ENCODE data around the gene PFDN2.
"Not testable (repeated sequence)": the region's sequence is repeated elsewhere in the genome, so short reads cannot be mapped to it uniquely, and the experiment has no call there.

Gene PFDN2

GRCh38 chr1:161079436-161080110 is 38.3 kb downstream of the PFDN2 start:
- DNase-seq, result no peak

GRCh38 chr1:161077426-161077825 is 40.4 kb downstream of the PFDN2 start:
- no peak for DNase-seq

- no peak for DNase-seq
These were observed 41.4 kb downstream of the PFDN2 start for GRCh38 chr1:161076410-161076809.

GRCh38 chr1:161074676-161075368 is 43.0 kb downstream of the PFDN2 start:
- no peak for DNase-seq

- DNase-seq, result no peak
These were observed 44.2 kb downstream of the PFDN2 start for GRCh38 chr1:161073474-161074121.

- DNase-seq, result no peak
These were observed 44.9 kb downstream of the PFDN2 start for GRCh38 chr1:161072751-161073449.

GRCh38 chr1:161071886-161072371 is 45.9 kb downstream of the PFDN2 start:
- DNase-seq, result no peak

- no peak for DNase-seq
These were observed 47.1 kb downstream of the PFDN2 start for GRCh38 chr1:161070761-161071160.

- DNase-seq, result no peak
These were observed 48.0 kb downstream of the PFDN2 start, which contains the start of gene ARHGAP30 for GRCh38 chr1:161069731-161070270. TSS of gene ARHGAP30 (minus strand) at chr1:161069891. CDS start at chr1:161069624, 267 bp downstream.

GRCh38 chr1:161069241-161069640 is 48.6 kb downstream of the PFDN2 start:
- DNase-seq, result no peak

GRCh38 chr1:161068306-161069234 is 49.3 kb downstream of the PFDN2 start:
- no peak for DNase-seq

GRCh38 chr1:161066694-161067093 is 51.1 kb downstream of the PFDN2 start:
- no peak for DNase-seq

- DNase-seq, result not testable (repeated sequence)
These were observed 52.2 kb downstream of the PFDN2 start for GRCh38 chr1:161065681-161066080.

- not testable (repeated sequence) for DNase-seq
These were observed 53.9 kb downstream of the PFDN2 start for GRCh38 chr1:161063936-161064335.

- DNase-seq, result no peak
These were observed 56.4 kb downstream of the PFDN2 start for GRCh38 chr1:161061419-161061818.

- no peak for DNase-seq
These were observed 58.5 kb downstream of the PFDN2 start for GRCh38 chr1:161059293-161059692.

- no peak for DNase-seq
These were observed 63.0 kb downstream of the PFDN2 start for GRCh38 chr1:161054805-161055204.

GRCh38 chr1:161054232-161054631 is 63.6 kb downstream of the PFDN2 start:
- no peak for DNase-seq

GRCh38 chr1:161052899-161053298 is 64.9 kb downstream of the PFDN2 start:
- DNase-seq, result no peak

GRCh38 chr1:161051219-161051618 is 66.6 kb downstream of the PFDN2 start:
- no peak for DNase-seq

Data from NCI-H2107 (cell line).